Measurements from ENCODE around the gene SLC11A1.

DNA sequence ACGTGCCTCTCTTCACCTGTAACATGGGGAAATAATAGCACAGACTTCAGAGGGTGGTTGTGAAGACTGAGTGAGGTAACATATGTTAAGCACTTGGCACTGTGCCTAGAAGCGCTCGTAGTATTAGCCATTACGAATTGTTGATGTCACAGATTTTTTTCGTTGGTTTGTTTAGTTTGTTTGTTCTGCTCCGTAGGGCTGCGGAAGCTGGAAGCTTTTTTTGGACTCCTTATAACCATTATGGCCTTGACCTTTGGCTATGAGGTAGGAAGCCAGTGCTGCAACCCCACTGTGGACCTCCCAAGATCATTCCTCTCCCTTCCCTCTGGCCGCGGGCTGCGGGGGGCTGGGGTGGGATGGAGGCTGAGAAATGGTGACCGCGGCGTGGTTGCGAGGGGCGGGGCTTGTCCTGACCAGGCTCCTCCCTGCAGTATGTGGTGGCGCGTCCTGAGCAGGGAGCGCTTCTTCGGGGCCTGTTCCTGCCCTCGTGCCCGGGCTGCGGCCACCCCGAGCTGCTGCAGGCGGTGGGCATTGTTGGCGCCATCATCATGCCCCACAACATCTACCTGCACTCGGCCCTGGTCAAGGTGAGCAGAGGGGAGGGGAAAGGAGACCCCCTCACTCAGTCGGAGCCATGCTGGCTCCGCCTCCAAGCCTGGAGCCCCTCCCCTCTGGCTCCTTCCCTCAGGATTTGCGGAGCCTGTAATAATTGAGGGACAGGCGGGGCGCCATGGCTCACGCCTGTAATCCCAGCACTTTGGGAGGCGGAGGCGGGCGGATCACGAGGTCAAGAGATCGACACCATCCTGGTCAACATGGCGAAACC, 5.5 kb downstream of the SLC11A1 start:
- no peak for TF ChIP-seq CTCF (conservative IDR thresholded peaks at IDR 0.05 in 1 of 2, IDR thresholded peaks at IDR 0.05 in 1 of 2; ENCODE audit: low read depth in 1 of 2, low read length in 2 of 2)
- no peak for TF ChIP-seq EZH2 (IDR thresholded peaks at IDR 0.05; ENCODE audit: low read length, missing control alignments)
